Smooth muscle cell of the pulmonary artery (primary cell): ENCODE measurements around the gene ADAMTSL3. TPM values are rescaled to one million over a fixed set of nuclear protein-coding genes. Genes with fewer than 3 reads are reported as not detected.

Experiments used
- total RNA-seq: library from RNA; depleted of rRNA; stranded (reverse); fragments of >200 nt; gene quantifications from 2 replicates; pipeline ENCODE4 v1.2.3, GENCODE V29; 2014

The ADAMTSL3 gene, protein sequence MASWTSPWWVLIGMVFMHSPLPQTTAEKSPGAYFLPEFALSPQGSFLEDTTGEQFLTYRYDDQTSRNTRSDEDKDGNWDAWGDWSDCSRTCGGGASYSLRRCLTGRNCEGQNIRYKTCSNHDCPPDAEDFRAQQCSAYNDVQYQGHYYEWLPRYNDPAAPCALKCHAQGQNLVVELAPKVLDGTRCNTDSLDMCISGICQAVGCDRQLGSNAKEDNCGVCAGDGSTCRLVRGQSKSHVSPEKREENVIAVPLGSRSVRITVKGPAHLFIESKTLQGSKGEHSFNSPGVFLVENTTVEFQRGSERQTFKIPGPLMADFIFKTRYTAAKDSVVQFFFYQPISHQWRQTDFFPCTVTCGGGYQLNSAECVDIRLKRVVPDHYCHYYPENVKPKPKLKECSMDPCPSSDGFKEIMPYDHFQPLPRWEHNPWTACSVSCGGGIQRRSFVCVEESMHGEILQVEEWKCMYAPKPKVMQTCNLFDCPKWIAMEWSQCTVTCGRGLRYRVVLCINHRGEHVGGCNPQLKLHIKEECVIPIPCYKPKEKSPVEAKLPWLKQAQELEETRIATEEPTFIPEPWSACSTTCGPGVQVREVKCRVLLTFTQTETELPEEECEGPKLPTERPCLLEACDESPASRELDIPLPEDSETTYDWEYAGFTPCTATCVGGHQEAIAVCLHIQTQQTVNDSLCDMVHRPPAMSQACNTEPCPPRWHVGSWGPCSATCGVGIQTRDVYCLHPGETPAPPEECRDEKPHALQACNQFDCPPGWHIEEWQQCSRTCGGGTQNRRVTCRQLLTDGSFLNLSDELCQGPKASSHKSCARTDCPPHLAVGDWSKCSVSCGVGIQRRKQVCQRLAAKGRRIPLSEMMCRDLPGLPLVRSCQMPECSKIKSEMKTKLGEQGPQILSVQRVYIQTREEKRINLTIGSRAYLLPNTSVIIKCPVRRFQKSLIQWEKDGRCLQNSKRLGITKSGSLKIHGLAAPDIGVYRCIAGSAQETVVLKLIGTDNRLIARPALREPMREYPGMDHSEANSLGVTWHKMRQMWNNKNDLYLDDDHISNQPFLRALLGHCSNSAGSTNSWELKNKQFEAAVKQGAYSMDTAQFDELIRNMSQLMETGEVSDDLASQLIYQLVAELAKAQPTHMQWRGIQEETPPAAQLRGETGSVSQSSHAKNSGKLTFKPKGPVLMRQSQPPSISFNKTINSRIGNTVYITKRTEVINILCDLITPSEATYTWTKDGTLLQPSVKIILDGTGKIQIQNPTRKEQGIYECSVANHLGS (N-terminal part only)
- total RNA-seq = 0.78 and 1.6 TPM in 2 replicates

DNA sequence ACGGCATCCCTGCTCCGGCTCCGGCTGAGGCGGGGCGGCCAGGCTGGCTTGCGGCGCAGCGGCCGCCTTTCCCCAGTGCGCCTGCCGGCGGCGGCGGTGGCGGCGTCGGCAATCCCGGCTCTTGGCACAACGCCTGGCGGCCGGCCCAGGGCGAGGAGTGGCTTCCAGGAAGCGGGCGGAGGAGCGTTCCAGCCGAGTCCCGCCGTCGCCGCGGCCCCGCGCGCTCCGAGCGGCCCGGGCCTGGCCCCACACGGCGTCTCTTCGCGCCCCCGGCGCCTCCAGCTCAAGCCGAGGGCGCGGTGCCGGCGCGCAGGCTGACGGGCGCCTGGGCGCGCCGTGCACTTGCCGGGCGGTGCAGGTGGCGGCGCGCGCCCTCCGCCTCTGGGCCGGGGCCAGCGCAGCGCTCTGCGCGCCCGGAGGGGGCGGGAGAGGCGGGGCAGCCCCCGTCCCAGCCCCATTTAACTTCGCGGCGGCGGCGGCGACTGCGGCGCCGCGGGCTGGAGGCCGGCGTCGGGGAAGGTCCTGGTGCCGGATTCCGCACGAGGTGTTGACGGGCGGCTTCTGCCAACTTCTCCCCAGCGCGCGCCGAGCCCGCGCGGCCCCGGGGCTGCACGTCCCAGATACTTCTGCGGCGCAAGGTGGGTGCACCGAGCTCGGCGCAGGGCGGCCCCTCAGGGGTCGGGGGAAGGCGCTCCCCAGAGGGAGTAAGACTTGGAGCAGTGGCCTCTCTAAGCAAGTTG is at the start of gene ADAMTSL3:
TSS of gene ADAMTSL3 (plus strand) at position 485 of the 740 bp plus-strand sequence. CDS start 1,639 bp downstream, outside the sequence.

Other genes starting within 250 kb of the ADAMTSL3 start
- 0.07 and 0.20 TPM in 2 replicates for gene SH3GL3, start 206.8 kb upstream of the ADAMTSL3 start, total RNA-seq